ENCODE results near the gene RECQL. TPM values are rescaled to one million over a fixed set of nuclear protein-coding genes. Genes with fewer than 3 reads are reported as not detected.

Gene RECQL
- total RNA-seq, 4 donors from 2014 or later = 36.4 to 45.0 (median 42.2) TPM

- 94% methylated on average over 1 of the region's 1 CpG for WGBS
- Histone ChIP-seq H3K9me3 (no peaks in the 10 kb centered on the region), H3K4me3 (peak within 1 kb of the TSS; percentile 62 to 75 (median 68)), H3K4me1 (peaks cover 11 to 33% (median 30%) of the 10 kb centered on the region in 4 donors), H3K27ac (replicated peaks in 1 of 4) (peak within 1 kb of the TSS in 2 of 4 donors; percentile 64 to 65), H3K36me3 (no peaks in the 10 kb centered on the region), H3K27me3 (no peaks in the 10 kb centered on the region)
- intact Hi-C loops (cut with DNase I) = no loop called here
- TF ChIP-seq EP300 (IDR thresholded peaks at IDR 0.05) (no peak), POLR2A (IDR thresholded peaks at IDR 0.05; ENCODE audit: low read depth) (no peak)
- no peak for DNase-seq (ENCODE audit: extremely low spot score)
These were observed 24.6 kb upstream of the RECQL start, which contains the start of gene SPX for GRCh38 chr12:21526053-21526452. Gene SPX (plus strand): TSS chr12:21526296. CDS start chr12:21526473, 177 bp downstream.

- no peaks in the 10 kb centered on the region for H3K27me3 ChIP-seq
- no peak for TF ChIP-seq POLR2AphosphoS5 (IDR thresholded peaks at IDR 0.05)
- peaks cover 3 to 14% (median 13%) of the 10 kb centered on the region in 4 donors for H3K4me1 ChIP-seq
- no peak overlapping the region for H3K4me3 ChIP-seq
- DNase-seq (ENCODE audit: extremely low spot score) = no peak
- no peaks in the 10 kb centered on the region for H3K36me3 ChIP-seq
- H3K27ac ChIP-seq (replicated peaks in 1 of 4) = no peak overlapping the region
- no peaks in the 10 kb centered on the region for H3K9me3 ChIP-seq
- intact Hi-C loops (cut with DNase I) = no loop called here
These were observed 21.7 kb upstream of the RECQL start for GRCh38 chr12:21523148-21523547.

- 63% methylated on average over 1 of the region's 1 CpG for WGBS
- Histone ChIP-seq H3K4me1 (no peaks in the 10 kb centered on the region), H3K27me3 (no peaks in the 10 kb centered on the region), H3K27ac (replicated peaks in 1 of 4) (no peak overlapping the region), H3K36me3 (peaks cover 0 to 9% (median 4%) of the 10 kb centered on the region in 4 donors), H3K4me3 (no peak overlapping the region), H3K9me3 (no peaks in the 10 kb centered on the region)
- TF ChIP-seq, protein P1, sequence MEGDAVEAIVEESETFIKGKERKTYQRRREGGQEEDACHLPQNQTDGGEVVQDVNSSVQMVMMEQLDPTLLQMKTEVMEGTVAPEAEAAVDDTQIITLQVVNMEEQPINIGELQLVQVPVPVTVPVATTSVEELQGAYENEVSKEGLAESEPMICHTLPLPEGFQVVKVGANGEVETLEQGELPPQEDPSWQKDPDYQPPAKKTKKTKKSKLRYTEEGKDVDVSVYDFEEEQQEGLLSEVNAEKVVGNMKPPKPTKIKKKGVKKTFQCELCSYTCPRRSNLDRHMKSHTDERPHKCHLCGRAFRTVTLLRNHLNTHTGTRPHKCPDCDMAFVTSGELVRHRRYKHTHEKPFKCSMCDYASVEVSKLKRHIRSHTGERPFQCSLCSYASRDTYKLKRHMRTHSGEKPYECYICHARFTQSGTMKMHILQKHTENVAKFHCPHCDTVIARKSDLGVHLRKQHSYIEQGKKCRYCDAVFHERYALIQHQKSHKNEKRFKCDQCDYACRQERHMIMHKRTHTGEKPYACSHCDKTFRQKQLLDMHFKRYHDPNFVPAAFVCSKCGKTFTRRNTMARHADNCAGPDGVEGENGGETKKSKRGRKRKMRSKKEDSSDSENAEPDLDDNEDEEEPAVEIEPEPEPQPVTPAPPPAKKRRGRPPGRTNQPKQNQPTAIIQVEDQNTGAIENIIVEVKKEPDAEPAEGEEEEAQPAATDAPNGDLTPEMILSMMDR (IDR thresholded peaks at IDR 0.05) = no peak
- TF ChIP-seq POLR2A (IDR thresholded peaks at IDR 0.05; ENCODE audit: low read depth) = no peak
- TF ChIP-seq POLR2AphosphoS5 (IDR thresholded peaks at IDR 0.05) = no peak
- TF ChIP-seq EP300 (IDR thresholded peaks at IDR 0.05) = no peak
- intact Hi-C loops (cut with DNase I) = no loop called here
- DNase-seq (ENCODE audit: extremely low spot score) = no peak
These were observed 20.1 kb upstream of the RECQL start for GRCh38 chr12:21521541-21521940.

DNA sequence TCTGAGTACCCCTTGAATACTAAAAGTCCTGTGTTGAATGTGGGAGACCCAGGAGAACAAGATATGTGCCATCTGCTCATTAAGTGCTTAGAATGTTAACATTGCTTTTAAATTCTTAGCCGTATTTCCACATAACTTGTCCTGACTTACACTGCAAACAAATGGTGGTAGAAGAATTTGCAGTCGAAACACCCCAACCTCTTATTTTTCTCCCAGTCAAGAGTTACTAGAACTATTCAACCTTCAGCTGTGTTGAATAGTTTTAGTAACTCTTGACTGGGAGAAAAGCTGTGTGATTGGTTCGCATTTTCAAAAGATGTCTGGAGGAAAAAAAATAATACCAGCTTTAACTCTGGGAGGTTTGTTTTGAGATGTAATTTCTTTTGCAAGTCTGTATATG lies 17.0 kb upstream of the RECQL start:
- no peak overlapping the region for H3K4me3 ChIP-seq
- intact Hi-C loops (cut with DNase I) = no loop called here
- 89% methylated on average over 3 of the region's 3 CpGs for WGBS
- no peak for TF ChIP-seq EP300 (IDR thresholded peaks at IDR 0.05)
- TF ChIP-seq, protein P1 (IDR thresholded peaks at IDR 0.05) = no peak
- TF ChIP-seq POLR2AphosphoS5 (IDR thresholded peaks at IDR 0.05) = no peak
- TF ChIP-seq POLR2A (IDR thresholded peaks at IDR 0.05; ENCODE audit: low read depth) = no peak
- H3K4me1 ChIP-seq = no peaks in the 10 kb centered on the region
- no peak for DNase-seq (ENCODE audit: extremely low spot score)
- no peaks in the 10 kb centered on the region for H3K9me3 ChIP-seq
- peaks cover 11 to 39% (median 22%) of the 10 kb centered on the region in 4 donors for H3K36me3 ChIP-seq
- no peaks in the 10 kb centered on the region for H3K27me3 ChIP-seq
- no peak overlapping the region for H3K27ac ChIP-seq (replicated peaks in 1 of 4)

GRCh38 chr12:21516281-21516680 lies 14.8 kb upstream of the RECQL start:
- no peaks in the 10 kb centered on the region for H3K4me1 ChIP-seq
- intact Hi-C loops (cut with DNase I) = no loop called here
- H3K4me3 ChIP-seq = no peak overlapping the region
- H3K36me3 ChIP-seq = peaks cover 14 to 56% (median 36%) of the 10 kb centered on the region in 4 donors
- TF ChIP-seq POLR2A (IDR thresholded peaks at IDR 0.05; ENCODE audit: low read depth) (no peak), POLR2AphosphoS5 (IDR thresholded peaks at IDR 0.05) (no peak), EP300 (IDR thresholded peaks at IDR 0.05) (no peak)
- TF ChIP-seq, protein P1 (IDR thresholded peaks at IDR 0.05) = no peak
- no peaks in the 10 kb centered on the region for H3K9me3 ChIP-seq
- DNase-seq (ENCODE audit: extremely low spot score) = no peak
- 88% methylated on average over 2 of the region's 2 CpGs for WGBS
- H3K27ac ChIP-seq (replicated peaks in 1 of 4) = no peak overlapping the region
- no peaks in the 10 kb centered on the region for H3K27me3 ChIP-seq

GRCh38 chr12:21509768-21510167 lies 8.3 kb upstream of the RECQL start:
- Histone ChIP-seq H3K4me3 (no peak overlapping the region), H3K9me3 (no peaks in the 10 kb centered on the region), H3K27ac (replicated peaks in 1 of 4) (no peak overlapping the region), H3K4me1 (peaks cover 0 to 8% (median 2%) of the 10 kb centered on the region in 4 donors), H3K27me3 (no peaks in the 10 kb centered on the region), H3K36me3 (peaks cover 5 to 53% (median 32%) of the 10 kb centered on the region in 4 donors)
- intact Hi-C loops (cut with DNase I) = no loop called here
- no peak for DNase-seq (ENCODE audit: extremely low spot score)
- TF ChIP-seq, protein P1 (IDR thresholded peaks at IDR 0.05) = no peak
- TF ChIP-seq POLR2A (IDR thresholded peaks at IDR 0.05; ENCODE audit: low read depth) (no peak), EP300 (IDR thresholded peaks at IDR 0.05) (no peak), POLR2AphosphoS5 (IDR thresholded peaks at IDR 0.05) (no peak)
- WGBS = 46% methylated on average over 2 of the region's 2 CpGs
